Panc1 (cell line): ENCODE measurements around the gene MAGI3.

ENCODE experiments used
- CTCF ChIP-seq: fragments of 450-650 bp; IDR thresholded peaks from 2 replicates; pipeline ENCODE4 v1.5.1; 2017; ENCODE audit warnings: mild to moderate bottlenecking
- POLR2AphosphoS5 ChIP-seq: IDR thresholded peaks from 2 replicates; pipeline ENCODE4 v1.6.1; 2012; ENCODE audit warnings: mild to moderate bottlenecking, low read depth, low read length, moderate library complexity

DNA sequence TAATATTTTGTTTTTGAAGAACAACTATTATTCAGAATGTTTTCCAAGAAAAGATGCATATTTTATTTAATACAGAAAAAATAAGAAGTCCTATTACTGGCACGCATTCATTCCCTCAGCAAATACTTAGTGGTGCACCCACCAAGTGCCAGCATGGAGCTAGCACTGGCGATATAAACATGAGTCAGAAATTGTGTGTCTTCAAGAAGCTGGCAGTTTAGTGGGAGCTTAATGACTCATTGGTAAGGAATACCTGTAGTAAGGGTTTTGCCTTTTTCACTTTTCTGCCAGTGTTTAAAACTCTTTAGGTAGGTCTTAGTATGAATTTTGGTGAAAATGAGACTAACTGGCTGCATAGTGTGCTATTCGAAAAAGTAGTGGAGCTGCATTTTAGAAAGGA is 6.3 kb downstream of the MAGI3 start:
- no peak for TF ChIP-seq CTCF
- no peak for TF ChIP-seq POLR2AphosphoS5
